ENCODE data around the gene NRCAM. TPM values are rescaled to one million over a fixed set of nuclear protein-coding genes. Genes with fewer than 3 reads are reported as not detected.
"Not testable (repeated sequence)": the region's sequence is repeated elsewhere in the genome, so short reads cannot be mapped to it uniquely, and the experiment has no call there.

The NRCAM gene
- total RNA-seq, 1 donor from 2014 or later = 9.5 TPM

DNA sequence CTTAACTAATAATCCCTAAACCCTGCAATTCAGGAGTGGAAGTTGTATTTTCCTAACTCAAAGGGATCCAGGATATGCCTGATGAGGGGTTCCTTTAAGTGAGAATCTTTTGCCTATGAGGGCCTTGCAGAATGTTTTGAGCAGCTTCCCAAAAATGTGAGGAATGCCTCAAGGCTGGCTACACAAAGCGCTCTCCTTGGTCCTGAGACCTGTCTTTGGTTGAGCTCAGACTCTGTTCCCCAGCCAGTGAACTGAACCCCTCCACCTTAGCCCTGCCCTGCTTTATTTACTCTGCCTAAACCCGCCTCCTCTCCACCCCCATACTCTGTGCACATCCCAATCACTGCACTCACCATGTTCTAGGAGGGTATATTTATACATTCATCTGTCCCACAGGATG, 108.6 kb downstream of the NRCAM start:
- no peak overlapping the region for H3K4me3 Mint-ChIP-seq (ENCODE audit: unreplicated experiment)
- no peak for DNase-seq (ENCODE audit: low spot score)
- H3K27me3 Mint-ChIP-seq (ENCODE audit: low read depth) = no peaks in the 10 kb centered on the region
- H3K36me3 Mint-ChIP-seq (ENCODE audit: low read depth) = no peaks in the 10 kb centered on the region
- TF ChIP-seq, protein P1, sequence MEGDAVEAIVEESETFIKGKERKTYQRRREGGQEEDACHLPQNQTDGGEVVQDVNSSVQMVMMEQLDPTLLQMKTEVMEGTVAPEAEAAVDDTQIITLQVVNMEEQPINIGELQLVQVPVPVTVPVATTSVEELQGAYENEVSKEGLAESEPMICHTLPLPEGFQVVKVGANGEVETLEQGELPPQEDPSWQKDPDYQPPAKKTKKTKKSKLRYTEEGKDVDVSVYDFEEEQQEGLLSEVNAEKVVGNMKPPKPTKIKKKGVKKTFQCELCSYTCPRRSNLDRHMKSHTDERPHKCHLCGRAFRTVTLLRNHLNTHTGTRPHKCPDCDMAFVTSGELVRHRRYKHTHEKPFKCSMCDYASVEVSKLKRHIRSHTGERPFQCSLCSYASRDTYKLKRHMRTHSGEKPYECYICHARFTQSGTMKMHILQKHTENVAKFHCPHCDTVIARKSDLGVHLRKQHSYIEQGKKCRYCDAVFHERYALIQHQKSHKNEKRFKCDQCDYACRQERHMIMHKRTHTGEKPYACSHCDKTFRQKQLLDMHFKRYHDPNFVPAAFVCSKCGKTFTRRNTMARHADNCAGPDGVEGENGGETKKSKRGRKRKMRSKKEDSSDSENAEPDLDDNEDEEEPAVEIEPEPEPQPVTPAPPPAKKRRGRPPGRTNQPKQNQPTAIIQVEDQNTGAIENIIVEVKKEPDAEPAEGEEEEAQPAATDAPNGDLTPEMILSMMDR (IDR thresholded peaks at IDR 0.05) = no peak
- H3K27ac Mint-ChIP-seq (ENCODE audit: unreplicated experiment) = no peak overlapping the region
- peaks cover 25% of the 10 kb centered on the region for H3K4me1 Mint-ChIP-seq (ENCODE audit: low read depth)
- H3K9me3 Mint-ChIP-seq (ENCODE audit: low read depth) = no peaks in the 10 kb centered on the region

DNA sequence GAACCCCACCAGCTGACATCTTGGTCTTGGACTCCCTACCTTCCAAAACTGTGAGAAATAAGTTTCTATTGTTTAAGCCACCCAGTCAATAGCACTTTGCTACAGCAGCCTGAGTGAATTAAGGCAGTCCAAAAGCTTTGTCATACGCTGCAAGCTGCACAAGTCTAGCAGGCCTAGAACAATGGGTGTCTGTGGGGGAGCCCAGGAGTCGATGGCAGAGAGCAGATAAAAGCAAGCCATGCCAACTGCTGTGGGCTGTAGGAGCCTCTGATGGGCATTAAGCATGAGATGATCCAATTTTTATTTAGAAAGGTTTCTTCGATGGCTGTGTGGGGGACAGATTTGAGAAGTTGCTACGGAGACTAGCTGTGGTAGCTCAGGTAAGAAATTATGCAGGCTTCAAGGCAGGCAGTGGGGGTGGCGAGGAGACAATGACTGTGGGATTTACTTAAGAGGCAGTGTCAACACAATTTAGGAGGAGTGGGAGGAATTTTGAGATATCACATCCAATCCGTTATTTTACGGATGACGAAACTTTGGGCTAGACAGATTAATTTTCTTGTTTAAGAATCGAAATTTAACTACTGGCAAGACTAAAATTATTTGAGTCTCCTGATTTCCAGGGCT, 110.4 kb downstream of the NRCAM start:
- no peak overlapping the region for H3K27ac Mint-ChIP-seq (ENCODE audit: unreplicated experiment)
- H3K36me3 Mint-ChIP-seq (ENCODE audit: low read depth) = no peaks in the 10 kb centered on the region

DNA sequence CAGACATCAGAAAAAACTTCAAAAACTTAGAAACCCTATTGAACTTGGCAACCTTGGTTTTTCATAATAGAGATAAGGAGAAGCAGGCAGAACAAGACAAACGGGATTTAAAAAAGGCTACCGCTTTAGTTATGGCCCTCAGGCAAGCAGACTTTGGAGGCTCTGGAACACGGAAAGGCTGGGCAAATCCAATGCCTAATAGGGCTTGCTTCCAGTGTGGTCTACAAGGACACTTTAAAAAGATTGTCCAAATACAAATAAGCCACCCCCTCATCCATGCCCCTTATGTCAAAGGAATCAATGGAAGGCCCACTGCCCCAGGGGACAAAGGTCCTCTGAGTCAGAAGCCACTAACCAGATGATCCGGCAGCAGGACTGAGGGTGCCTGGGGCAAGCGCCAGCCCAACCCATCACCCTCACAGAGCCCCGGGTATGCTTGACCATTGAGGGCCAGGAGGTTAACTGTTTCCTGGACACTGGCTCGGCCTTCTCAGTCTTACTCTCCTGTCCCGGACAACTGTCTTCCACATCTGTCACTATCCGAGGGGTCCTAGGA, 115.3 kb downstream of the NRCAM start:
- Mint-ChIP-seq H3K27me3 (ENCODE audit: low read depth) (peaks cover 4% of the 10 kb centered on the region), H3K9me3 (ENCODE audit: low read depth) (no peaks in the 10 kb centered on the region), H3K36me3 (ENCODE audit: low read depth) (no peaks in the 10 kb centered on the region), H3K4me3 (ENCODE audit: unreplicated experiment) (no peak overlapping the region), H3K4me1 (ENCODE audit: low read depth) (peaks cover 1% of the 10 kb centered on the region), H3K27ac (ENCODE audit: unreplicated experiment) (no peak overlapping the region)
- TF ChIP-seq, protein P1 (IDR thresholded peaks at IDR 0.05) = no peak
- DNase-seq (ENCODE audit: low spot score) = no peak

More for the DNA sequence above, 110.4 kb downstream of the NRCAM start:
- H3K9me3 Mint-ChIP-seq (ENCODE audit: low read depth) = no peaks in the 10 kb centered on the region
- TF ChIP-seq, protein P1 (IDR thresholded peaks at IDR 0.05) = no peak
- H3K4me1 Mint-ChIP-seq (ENCODE audit: low read depth) = peaks cover 16% of the 10 kb centered on the region
- no peak for DNase-seq (ENCODE audit: low spot score)
- H3K4me3 Mint-ChIP-seq (ENCODE audit: unreplicated experiment) = no peak overlapping the region
- peaks cover 2% of the 10 kb centered on the region for H3K27me3 Mint-ChIP-seq (ENCODE audit: low read depth)

DNA sequence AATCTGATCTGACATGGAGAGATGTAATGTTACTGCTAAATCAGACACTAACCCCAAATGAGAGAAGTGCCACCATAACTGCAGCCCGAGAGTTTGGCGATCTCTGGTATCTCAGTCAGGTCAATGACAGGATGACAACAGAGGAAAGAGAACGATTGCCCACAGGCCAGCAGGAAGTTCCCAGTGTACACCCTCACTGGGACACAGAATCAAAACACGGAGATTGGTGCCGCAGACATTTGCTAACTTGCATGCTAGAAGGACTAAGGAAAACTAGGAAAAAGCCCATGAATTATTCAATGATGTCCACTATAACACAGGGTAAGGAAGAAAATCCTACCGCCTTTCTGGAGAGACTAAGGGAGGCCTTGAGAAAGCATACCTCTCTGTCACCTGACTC, 115.8 kb downstream of the NRCAM start:
- not testable (repeated sequence) for H3K36me3 Mint-ChIP-seq (ENCODE audit: low read depth); H3K9me3 Mint-ChIP-seq (ENCODE audit: low read depth); H3K27ac Mint-ChIP-seq (ENCODE audit: unreplicated experiment); DNase-seq (ENCODE audit: low spot score); H3K27me3 Mint-ChIP-seq (ENCODE audit: low read depth); H3K4me3 Mint-ChIP-seq (ENCODE audit: unreplicated experiment); H3K4me1 Mint-ChIP-seq (ENCODE audit: low read depth)

DNA sequence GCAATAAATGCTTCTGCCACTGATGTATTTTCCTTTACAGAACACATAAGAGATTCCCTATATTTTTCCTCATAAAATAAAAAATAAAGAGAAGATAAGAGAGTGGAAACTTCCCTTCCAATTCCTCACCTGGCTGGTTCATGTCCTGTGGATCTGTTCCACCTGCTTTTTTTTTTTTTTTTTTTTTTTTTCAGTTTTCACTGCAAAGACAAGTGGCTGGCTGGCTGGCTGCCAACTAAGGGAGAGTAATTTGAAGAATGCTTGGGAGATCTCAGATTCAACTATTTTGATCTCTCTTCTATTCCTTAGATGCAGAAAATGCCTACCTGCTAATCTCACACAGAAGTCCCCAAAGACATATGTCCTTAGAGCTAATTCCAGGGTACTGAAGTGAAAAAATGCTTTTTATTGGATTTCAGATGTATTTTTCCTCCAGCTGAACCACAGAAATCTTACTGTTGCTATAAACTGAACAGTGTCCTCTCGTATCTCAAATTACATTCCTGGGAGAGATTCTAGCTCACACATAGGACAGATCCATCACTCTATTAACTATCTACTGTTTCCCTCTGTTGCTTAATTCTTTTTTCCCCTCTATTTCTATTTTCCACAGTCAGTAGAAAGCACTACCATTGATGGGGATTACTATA, 120.8 kb downstream of the NRCAM start:
- Mint-ChIP-seq H3K4me3 (ENCODE audit: unreplicated experiment) (no peak overlapping the region), H3K27ac (ENCODE audit: unreplicated experiment) (no peak overlapping the region), H3K27me3 (ENCODE audit: low read depth) (peaks cover 2% of the 10 kb centered on the region), H3K4me1 (ENCODE audit: low read depth) (peaks cover 13% of the 10 kb centered on the region), H3K36me3 (ENCODE audit: low read depth) (no peaks in the 10 kb centered on the region), H3K9me3 (ENCODE audit: low read depth) (no peaks in the 10 kb centered on the region)
- DNase-seq (ENCODE audit: low spot score) = no peak
- TF ChIP-seq, protein P1 (IDR thresholded peaks at IDR 0.05) = no peak
